DMS53 treated with DMSO at 0.1 percent for 48 hours (cell line): ENCODE data around the gene SLC44A2.
"Not testable (repeated sequence)": the region's sequence is repeated elsewhere in the genome, so short reads cannot be mapped to it uniquely, and the experiment has no call there.

Experiments used
- DNase-seq: peaks from one replicate; lab custom pipeline; 2025; ENCODE audit not compliant: unreplicated experiment; lab: John Stamatoyannopoulos, UW

The SLC44A2 gene

DNA sequence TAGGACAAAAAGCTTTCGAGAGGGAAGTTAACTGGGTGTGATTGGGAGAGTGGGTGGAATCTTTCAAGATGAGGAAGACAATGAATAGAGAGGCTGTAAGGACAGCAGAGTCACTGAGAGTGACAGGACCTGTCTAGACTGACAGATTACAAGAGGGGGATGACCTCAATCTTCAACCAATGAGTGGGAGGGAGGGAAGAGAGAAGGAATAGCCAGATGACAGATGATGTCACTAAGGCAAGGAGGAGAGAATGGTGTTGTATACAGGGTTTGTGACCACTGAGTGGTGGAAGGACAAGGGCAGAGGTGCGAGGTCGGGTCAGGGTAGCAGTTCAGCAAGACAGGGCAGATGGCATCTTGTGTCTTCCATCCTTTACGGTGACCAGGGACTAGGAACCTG, 23.0 kb downstream of the SLC44A2 start:
- no peak for DNase-seq

DNA sequence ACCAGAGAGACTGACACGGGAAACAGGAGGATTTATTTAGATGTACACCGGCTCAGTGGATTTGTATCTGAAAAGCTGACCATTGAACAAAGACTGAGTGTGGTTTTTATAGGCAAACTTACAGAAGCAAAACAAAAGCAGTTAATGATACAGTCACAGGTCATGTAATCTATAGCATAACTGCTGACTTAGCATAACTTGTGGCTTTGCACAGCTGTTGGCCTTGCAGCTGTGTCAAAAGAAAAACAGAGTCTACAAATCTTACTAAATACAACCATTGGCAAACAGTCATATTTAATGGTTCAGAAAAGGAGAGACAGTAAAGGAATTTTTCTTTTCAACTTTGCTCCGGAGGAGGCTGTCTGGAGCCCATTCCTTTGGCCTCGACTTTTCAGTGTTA, 26.5 kb downstream of the SLC44A2 start:
- no peak for DNase-seq

- no peak for DNase-seq
Observed at GRCh38 chr19:10653482-10653731, 28.1 kb downstream of the SLC44A2 start.

GRCh38 chr19:10653732-10654609, 28.6 kb downstream of the SLC44A2 start, which contains the start of gene ILF3:
TSS of gene ILF3 (plus strand) at chr19:10654346. CDS start at chr19:10670606, 16,260 bp downstream.
- peak; percentile 95 for DNase-seq

- no peak for DNase-seq
Observed at GRCh38 chr19:10654610-10655456, 29.5 kb downstream of the SLC44A2 start.

DNA sequence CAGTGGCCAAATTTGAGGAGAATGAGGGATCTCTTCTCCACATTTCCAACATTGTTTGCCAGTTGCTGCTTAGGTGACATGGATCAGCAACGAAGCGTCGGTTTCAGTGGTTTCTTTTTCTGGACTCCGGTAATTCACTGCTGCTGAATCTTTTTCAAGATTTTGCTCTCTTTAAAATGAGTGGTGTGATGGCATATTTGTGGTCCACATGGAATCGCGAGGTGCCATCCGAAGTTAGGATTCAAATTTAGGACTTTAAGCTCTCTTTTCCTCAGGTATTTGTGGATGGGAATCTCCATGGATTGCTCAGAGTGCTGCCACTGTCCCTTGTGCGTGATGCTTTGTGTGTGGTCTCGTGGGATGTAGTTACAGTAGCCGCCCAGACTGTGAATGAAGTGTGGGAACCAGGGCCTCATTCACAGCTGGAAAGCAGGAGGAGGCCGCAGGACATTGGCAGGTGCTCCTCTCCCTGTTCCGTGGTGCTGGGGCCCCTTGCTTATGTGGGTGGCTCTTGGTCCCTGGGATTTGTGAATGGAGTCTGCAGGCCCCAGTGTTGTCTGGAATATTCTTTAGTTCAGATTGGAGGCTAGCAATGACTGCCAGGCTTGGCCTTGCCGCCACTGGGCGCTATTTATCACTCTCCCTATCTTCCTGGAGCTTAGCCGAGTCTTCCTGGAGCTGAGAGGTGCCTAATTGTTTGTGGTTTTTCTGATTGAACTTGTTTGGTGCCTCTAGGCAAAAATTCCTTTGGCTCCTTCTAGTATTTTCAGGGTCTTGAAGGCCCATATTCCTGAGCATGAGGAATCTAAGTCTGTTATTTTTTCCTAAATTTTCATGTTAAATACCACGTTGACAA, 30.3 kb downstream of the SLC44A2 start:
- no peak for DNase-seq

DNA sequence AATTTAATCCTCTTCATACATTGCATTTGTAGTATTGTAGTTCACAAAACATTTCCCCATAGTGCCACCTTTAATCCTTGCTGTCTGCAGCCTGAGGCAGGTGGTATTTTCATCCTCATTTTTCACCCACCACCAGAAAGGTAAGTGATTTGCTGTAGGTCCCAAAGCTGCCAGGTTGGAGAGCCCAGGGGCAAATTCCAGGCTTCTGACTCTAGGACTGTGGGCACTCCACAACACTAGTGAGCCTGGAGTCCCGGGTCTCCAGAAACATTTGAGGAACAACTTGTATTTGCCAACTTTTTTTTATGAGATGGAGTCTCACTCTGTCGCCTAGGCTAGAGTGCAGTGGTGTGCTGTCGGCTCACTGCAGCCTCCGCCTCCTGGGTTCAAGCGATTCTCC, 35.0 kb downstream of the SLC44A2 start:
- DNase-seq, result no peak

GRCh38 chr19:10661946-10662345, 36.6 kb downstream of the SLC44A2 start:
- DNase-seq, result no peak

DNA sequence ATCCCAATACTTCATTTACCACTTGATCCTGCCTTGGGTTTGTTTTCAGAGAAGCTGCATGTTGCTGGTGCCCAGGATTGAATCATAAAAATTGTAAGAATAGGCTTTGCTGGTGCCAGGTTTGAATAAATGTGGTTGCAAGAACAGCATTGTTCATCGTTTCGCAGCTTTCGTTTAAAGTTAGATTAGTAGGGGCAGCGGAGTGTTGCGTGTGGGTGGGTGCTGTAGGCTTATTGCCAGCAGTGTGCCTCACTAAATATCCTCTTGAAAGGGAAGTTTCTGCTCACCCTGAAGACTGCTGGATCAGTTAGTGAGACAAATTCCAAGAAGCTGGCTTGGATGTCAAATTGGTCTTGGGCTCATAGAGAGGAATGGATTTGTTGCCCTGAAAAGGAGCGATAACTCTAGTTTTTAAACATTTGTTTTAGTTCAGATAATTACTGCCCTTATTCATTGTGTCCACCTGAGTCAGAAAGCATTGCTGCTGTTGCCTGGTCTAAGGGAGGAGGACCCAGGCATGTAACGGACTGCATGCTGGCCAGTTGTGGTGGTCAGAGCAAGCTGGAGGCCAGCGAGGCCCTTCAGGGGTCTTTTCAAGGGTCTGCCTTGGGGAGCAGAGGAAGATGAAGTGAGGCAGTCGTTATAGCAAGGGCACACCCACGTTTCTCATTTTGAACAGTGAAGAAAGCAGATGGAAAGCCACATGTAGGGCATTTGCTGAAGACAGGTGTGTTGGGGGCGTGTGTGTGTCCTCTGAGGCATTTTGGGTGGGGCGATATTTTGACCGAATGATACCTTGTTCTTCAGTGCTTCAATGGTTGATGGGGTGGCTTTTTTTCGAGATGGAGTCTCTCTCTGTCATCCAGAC, 37.3 kb downstream of the SLC44A2 start:
- no peak for DNase-seq

- DNase-seq, result not testable (repeated sequence)
Observed at GRCh38 chr19:10663252-10663563, 37.9 kb downstream of the SLC44A2 start.

GRCh38 chr19:10667867-10668266, 42.5 kb downstream of the SLC44A2 start:
- DNase-seq, result no peak

DNA sequence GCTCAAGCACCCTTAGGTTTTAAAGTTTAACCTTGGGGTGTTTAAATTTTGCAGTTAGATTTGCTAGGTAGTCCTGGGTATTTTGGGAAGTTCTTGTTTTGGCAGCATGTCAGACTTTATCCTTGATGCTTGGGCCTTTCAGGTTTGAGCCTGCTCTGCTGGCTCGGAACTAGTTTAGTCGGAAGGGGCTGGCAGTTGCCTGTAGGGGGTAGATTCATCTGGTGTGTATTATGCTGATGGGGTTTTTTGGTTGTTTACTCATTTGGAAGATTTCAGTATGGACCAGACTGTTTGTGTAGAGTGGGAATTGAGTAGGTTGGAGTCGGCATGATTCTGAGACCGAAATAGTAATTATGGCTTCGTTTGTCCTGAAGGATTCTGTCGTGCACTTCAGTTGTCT, 43.9 kb downstream of the SLC44A2 start:
- no peak for DNase-seq

DNA sequence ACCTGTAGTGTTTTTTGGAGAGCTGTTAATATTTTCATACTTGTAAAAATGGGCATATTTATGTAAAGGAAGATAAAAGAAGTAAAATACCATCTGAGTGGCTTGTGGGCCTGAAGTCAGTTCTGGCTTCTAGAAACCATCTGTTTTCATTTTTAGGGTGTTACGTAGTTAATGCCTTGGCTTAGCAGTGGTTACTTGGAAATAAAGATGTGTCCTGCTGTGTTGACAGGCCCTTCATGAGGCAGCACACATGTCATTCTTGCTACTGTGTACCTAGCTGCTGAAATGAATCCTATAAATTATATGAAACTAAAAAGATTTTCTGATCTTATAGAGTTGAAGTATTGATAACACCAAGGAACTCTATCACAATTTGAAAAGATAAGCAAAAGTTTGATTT, 44.8 kb downstream of the SLC44A2 start:
- no peak for DNase-seq

DNA sequence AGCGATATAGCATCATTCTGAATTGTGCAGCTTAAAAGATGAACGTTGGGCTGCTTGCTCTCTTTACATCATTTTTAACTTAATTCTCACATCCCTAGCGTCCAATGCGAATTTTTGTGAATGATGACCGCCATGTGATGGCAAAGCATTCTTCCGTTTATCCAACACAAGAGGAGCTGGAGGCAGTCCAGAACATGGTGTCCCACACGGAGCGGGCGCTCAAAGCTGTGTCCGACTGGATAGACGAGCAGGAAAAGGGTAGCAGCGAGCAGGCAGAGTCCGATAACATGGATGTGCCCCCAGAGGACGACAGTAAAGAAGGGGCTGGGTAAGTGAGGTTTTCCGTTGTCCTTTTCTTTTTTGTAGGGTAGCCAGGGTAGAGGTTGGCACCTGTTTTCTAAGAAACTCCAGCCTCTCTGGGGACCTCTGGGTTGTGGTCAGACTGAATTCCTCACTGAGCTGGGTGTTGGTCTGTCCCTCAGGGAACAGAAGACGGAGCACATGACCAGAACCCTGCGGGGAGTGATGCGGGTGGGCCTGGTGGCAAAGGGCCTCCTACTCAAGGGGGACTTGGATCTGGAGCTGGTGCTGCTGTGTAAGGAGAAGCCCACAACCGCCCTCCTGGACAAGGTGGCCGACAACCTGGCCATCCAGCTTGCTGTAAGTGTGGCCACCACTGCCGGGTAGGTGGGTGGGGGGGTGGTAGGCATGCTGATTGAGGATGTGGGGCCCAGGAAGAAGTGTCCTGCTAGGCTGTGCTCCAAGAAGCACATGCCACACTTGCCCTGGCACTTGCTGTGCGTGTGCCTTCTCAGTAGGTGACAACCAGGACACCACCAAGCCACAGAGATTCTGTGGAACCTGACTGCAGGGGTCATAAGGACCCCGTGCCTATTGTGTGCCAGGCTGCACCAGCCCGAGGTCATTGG, 45.8 kb downstream of the SLC44A2 start:
- DNase-seq, result no peak

DNA sequence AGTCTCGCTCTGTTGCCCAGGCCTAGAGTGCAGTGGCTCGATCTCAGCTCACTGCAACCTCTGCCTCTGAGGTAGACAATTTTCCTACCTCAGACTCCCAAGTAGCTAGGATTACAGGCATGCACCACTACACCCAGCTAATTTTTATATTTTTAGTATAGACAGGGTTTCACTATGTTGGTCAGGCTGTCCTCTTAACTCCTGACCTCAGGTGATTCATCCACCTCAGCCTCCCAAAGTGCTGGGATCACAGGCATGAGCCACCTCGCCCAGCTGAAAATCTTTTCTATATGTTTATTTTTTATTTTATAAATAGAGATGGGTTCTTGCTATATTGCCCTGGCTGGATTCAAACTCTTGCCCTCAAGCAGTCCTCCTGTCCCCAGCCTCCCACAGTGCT, 46.6 kb downstream of the SLC44A2 start:
- not testable (repeated sequence) for DNase-seq

GRCh38 chr19:10675214-10675613, 49.9 kb downstream of the SLC44A2 start:
- DNase-seq, result not testable (repeated sequence)

DNA sequence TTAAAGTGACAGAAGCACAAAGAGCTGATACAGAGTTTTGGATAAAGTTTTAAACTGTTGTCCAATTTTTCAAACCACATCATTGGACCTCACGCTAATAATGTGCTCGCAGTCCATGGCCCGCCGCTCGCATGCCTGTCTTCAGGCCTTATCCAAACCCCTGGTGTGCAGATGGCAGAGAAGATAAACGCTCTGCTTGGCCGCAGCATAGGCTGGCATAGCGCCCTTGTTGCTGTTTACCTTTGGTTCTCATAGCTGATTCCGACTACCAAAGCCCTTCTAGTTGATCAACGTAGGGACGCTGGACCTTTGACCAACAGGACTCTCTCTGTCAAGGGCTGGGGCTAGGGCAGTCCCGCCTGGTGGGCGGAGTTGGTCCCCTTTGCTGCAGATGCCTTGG, 52.4 kb downstream of the SLC44A2 start:
- DNase-seq, result no peak

DNA sequence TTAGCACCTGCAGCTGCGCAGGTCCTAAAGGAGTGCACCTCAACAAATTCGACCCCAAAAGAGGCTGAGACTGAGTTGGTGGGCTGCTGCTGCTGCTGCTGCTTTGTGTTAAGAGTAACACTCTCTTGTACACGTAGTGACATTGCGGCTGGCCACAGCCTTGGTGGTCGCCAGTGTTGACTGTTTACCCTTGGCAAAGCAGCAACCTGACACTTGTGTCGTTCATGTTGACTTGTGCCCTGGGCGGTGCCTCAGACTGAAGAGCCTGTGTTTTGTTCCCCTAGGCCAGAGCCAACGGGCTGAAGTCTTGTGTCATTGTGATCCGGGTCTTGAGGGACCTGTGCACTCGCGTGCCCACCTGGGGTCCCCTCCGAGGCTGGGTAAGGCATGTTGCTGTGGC, 53.5 kb downstream of the SLC44A2 start:
- no peak for DNase-seq

DNA sequence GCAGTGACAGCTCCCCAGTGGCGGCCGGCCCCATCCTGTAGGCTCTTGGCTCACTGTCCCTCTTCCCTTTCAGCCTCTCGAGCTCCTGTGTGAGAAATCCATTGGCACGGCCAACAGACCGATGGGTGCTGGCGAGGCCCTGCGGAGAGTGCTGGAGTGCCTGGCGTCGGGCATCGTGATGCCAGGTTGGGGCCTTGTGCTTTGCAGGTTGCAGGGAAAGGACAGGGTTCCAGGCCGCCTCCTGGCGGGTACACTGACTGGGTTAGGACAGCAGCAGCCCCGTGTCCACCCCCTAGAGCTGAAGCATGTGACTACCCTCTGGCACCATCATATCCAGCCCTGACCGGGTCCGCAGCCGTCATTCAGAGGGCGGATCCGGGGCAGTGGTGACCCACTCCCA, 54.4 kb downstream of the SLC44A2 start:
- DNase-seq, result no peak
